DOHH2 (cell line): ENCODE data around the gene HOXD8.

Experiments
- H3F3A ChIP-seq: fragments of 200-600 bp; sonication (generic), shearing (Covaris generic); 2 replicates; pipeline ENCODE4 v1.6.0; 2016; ENCODE audit warnings: antibody characterized with exemption, mild to moderate bottlenecking; ENCODE audit not compliant: control insufficient read depth, insufficient read depth
- H3K27ac ChIP-seq: fragments of 200-600 bp; sonication (generic); 2 replicates; pipeline ENCODE4 v1.5.1; 2014; ENCODE audit warnings: low read depth, mild to moderate bottlenecking, low read length, moderate library complexity
- H3K27me3 ChIP-seq: fragments of 200-600 bp; sonication (generic); 2 replicates; pipeline ENCODE4 v1.6.1; 2014; ENCODE audit warnings: mild to moderate bottlenecking, low read length, mixed read lengths; ENCODE audit not compliant: control insufficient read depth
- H3K36me3 ChIP-seq: fragments of 200-600 bp; sonication (generic); 2 replicates; pipeline ENCODE4 v1.6.1; 2014; ENCODE audit warnings: mild to moderate bottlenecking, low read length, moderate library complexity, mixed read lengths; ENCODE audit not compliant: control insufficient read depth
- H3K4me1 ChIP-seq: fragments of 200-600 bp; sonication (generic); 2 replicates; pipeline ENCODE4 v1.6.1; 2014; ENCODE audit warnings: mild to moderate bottlenecking, low read length, mixed read lengths; ENCODE audit not compliant: control insufficient read depth
- H3K4me2 ChIP-seq: fragments of 200-600 bp; sonication (generic); 2 replicates; pipeline ENCODE4 v1.6.0; 2014; ENCODE audit warnings: mild to moderate bottlenecking, low read length, moderate library complexity
- H3K4me3 ChIP-seq: fragments of 200-600 bp; sonication (generic); 2 replicates; pipeline ENCODE4 v1.5.1; 2014; ENCODE audit warnings: mild to moderate bottlenecking, low read length, mixed read lengths
- H3K79me2 ChIP-seq: fragments of 200-600 bp; sonication (generic); 2 replicates; pipeline ENCODE4 v1.6.1; 2014; ENCODE audit warnings: mild to moderate bottlenecking, low read length, mixed read lengths; ENCODE audit not compliant: control insufficient read depth
- H3K9me2 ChIP-seq: fragments of 200-600 bp; sonication (generic); replicated peaks from 2 replicates; pipeline ENCODE4 v1.6.1; 2014; ENCODE audit warnings: mild to moderate bottlenecking, low read length, mixed read lengths; ENCODE audit not compliant: control insufficient read depth
- H3K9me3 ChIP-seq: fragments of 200-600 bp; sonication (generic); 2 replicates; pipeline ENCODE4 v1.6.1; 2014; ENCODE audit warnings: antibody characterized with exemption, low read length, mixed read lengths; ENCODE audit not compliant: control insufficient read depth, insufficient read depth
- H4K20me1 ChIP-seq: fragments of 200-600 bp; sonication (generic); 2 replicates; pipeline ENCODE4 v1.6.0; 2014; ENCODE audit warnings: low read depth, mild to moderate bottlenecking, antibody characterized with exemption, low read length, moderate library complexity; ENCODE audit not compliant: control insufficient read depth, insufficient read depth
- EZH2phosphoT487 ChIP-seq: fragments of 200-600 bp; sonication (generic); IDR thresholded peaks from 2 replicates; pipeline ENCODE4 v1.6.1; 2017; ENCODE audit warnings: borderline replicate concordance, mild to moderate bottlenecking, antibody characterized with exemption, low read length, moderate library complexity, mixed read lengths
- TF ChIP-seq, protein P1 (sequence below): fragments of 200-600 bp; sonication (generic); IDR thresholded peaks from one replicate; pipeline ENCODE4 v1.5.1; 2014; ENCODE audit warnings: antibody characterized with exemption, mild to moderate bottlenecking, low read depth, low read length; ENCODE audit not compliant: poor library complexity, severe bottlenecking

Gene HOXD8

DNA sequence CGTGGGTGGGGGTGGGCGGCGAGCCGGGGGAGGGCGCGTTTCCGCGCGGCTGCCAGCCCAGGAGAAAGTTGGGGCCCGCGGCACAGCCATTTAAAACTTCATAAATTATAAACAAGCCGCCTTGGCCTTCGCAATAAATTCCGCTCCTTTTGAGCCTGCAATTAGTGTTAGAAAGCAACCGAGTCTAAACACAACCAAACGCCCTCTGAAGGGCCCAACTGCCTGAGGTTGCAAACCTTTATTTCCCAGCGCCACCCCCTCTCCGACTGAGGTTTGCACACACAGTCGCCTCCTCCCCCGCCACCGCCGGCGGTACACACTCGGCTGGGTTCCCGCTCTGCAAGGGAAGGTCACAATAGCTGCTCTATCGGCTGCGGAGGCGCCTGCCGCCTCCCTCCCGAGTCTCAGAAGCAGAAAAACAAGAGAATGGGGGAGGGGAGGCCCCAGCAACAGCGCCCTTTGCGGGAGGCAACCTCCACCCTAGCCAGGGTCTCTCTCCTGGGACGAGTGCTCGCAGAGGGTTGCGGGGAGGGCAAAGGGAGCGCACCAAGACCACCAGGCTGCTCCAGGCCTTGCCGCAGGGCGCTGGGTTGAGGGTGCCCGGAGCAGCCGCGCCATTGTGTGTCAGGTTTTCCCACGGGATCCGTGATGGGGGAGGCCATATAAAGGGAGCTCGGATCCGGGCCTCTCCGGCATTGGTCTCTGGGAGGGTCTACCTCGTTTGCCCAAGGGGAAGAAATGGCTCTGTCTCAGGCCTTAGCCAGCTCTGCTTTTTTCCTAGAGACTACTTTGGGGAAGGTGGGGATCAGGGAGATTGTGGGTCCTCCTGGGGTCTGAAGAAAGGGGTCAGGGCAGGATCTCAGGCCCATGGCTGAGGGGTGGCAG is 45.6 kb downstream of the HOXD8 start:
- peaks cover 62% of the 10 kb centered on the region for H3K27me3 ChIP-seq

DNA sequence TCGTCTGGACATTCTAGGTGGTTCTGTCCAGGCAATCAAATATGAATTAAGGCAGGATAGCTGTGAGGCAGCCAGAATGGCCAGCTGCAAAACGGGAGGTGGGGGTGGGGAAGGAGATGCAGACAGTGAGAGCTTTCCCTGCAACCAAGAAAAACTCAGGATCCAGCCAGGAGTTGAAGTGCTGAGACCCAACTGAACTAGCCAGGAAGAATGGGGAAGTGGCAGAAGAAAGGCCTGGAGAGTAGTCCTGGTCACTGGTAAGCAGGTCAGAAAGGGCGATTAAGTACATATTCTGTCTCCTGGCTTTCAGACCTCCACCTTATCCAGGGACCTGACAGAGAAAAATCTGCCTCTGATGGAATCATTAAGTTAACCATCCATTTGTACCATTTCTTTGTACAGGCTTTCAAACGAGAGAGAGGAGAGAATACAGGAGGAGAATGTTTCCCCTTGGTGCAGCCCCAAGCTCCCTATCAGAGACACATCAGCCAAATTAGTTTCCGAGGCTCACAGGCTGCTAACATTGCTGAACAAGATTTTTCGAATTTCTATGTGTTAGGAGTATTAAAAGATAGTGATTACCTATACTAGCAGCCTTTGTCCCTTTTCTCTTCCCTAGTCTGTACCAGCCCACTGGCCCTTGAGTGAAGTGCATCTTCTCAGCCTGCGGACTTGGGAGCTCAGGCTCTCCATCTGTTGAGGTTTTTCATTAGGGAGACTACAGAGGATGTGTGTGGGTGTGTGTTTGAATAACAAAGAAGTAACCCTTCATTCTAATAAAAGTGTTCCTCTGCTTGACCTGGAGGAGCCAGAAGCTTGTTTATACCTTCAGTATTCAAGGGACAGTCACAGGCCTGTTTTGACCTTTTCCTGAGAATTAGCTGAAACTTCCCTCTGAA is 46.5 kb downstream of the HOXD8 start:
- H4K20me1 ChIP-seq, result no peaks in the 10 kb centered on the region
- H3K27ac ChIP-seq, result no peak overlapping the region
- H3K4me2 ChIP-seq, result no peak overlapping the region
- no peaks in the 10 kb centered on the region for H3K36me3 ChIP-seq
- H3F3A ChIP-seq, result no peaks in the 10 kb centered on the region
- no peaks in the 10 kb centered on the region for H3K4me1 ChIP-seq
- H3K9me2 ChIP-seq, result no peaks in the 10 kb centered on the region
- H3K9me3 ChIP-seq, result no peaks in the 10 kb centered on the region
- peaks cover 67% of the 10 kb centered on the region for H3K27me3 ChIP-seq
- TF ChIP-seq EZH2phosphoT487, result no peak
- TF ChIP-seq, protein P1, sequence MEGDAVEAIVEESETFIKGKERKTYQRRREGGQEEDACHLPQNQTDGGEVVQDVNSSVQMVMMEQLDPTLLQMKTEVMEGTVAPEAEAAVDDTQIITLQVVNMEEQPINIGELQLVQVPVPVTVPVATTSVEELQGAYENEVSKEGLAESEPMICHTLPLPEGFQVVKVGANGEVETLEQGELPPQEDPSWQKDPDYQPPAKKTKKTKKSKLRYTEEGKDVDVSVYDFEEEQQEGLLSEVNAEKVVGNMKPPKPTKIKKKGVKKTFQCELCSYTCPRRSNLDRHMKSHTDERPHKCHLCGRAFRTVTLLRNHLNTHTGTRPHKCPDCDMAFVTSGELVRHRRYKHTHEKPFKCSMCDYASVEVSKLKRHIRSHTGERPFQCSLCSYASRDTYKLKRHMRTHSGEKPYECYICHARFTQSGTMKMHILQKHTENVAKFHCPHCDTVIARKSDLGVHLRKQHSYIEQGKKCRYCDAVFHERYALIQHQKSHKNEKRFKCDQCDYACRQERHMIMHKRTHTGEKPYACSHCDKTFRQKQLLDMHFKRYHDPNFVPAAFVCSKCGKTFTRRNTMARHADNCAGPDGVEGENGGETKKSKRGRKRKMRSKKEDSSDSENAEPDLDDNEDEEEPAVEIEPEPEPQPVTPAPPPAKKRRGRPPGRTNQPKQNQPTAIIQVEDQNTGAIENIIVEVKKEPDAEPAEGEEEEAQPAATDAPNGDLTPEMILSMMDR, result no peak
- no peaks in the 10 kb centered on the region for H3K79me2 ChIP-seq
- H3K4me3 ChIP-seq, result no peak overlapping the region

More for the DNA sequence above, 45.6 kb downstream of the HOXD8 start:
- H4K20me1 ChIP-seq, result no peaks in the 10 kb centered on the region
- no peak overlapping the region for H3K4me3 ChIP-seq
- TF ChIP-seq, protein P1, result no peak
- TF ChIP-seq EZH2phosphoT487, result no peak
- no peaks in the 10 kb centered on the region for H3K9me3 ChIP-seq
- H3K79me2 ChIP-seq, result no peaks in the 10 kb centered on the region
- H3F3A ChIP-seq, result no peaks in the 10 kb centered on the region
- H3K4me1 ChIP-seq, result no peaks in the 10 kb centered on the region
- no peak overlapping the region for H3K27ac ChIP-seq
- no peaks in the 10 kb centered on the region for H3K9me2 ChIP-seq
- H3K4me2 ChIP-seq, result no peak overlapping the region
- no peaks in the 10 kb centered on the region for H3K36me3 ChIP-seq

DNA sequence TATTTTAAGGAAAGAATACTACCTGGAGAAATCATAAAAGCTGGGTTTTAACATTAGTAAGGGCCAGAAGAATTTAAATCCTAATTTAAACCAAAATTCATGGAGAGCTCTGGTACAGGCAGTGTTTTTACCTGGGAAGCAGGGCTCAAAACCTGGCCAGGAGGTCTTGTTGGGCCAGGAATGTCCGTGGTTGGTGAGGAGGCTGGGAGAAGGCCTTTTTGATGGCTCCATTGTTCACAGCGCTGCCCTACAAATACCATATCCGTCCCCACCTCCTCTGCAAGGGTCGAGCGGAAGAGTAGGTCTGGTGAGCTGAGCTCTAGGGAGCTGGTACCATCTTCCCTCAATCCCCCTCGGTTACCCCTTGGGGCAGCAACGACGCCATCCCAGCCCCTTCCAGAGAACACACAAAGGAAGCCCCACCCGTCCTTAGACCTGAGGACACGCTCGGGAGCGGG is 48.1 kb downstream of the HOXD8 start:
- no peaks in the 10 kb centered on the region for H3K79me2 ChIP-seq
- no peaks in the 10 kb centered on the region for H3K36me3 ChIP-seq
- peaks cover 67% of the 10 kb centered on the region for H3K27me3 ChIP-seq
- H3K9me3 ChIP-seq, result no peaks in the 10 kb centered on the region
- H3K4me1 ChIP-seq, result no peaks in the 10 kb centered on the region
- no peaks in the 10 kb centered on the region for H4K20me1 ChIP-seq
- no peaks in the 10 kb centered on the region for H3F3A ChIP-seq
- no peak overlapping the region for H3K27ac ChIP-seq
- no peak for TF ChIP-seq EZH2phosphoT487
- TF ChIP-seq, protein P1, result no peak
- no peak overlapping the region for H3K4me3 ChIP-seq
- no peak overlapping the region for H3K4me2 ChIP-seq
- H3K9me2 ChIP-seq, result no peaks in the 10 kb centered on the region
